Measurements from ENCODE around the gene FCHSD1.
A peak's percentile ranks its signal among the peaks of the same experiment; 100 is the strongest.
"Not testable (repeated sequence)": the region's sequence is repeated elsewhere in the genome, so short reads cannot be mapped to it uniquely, and the experiment has no call there.

Gene FCHSD1

DNA sequence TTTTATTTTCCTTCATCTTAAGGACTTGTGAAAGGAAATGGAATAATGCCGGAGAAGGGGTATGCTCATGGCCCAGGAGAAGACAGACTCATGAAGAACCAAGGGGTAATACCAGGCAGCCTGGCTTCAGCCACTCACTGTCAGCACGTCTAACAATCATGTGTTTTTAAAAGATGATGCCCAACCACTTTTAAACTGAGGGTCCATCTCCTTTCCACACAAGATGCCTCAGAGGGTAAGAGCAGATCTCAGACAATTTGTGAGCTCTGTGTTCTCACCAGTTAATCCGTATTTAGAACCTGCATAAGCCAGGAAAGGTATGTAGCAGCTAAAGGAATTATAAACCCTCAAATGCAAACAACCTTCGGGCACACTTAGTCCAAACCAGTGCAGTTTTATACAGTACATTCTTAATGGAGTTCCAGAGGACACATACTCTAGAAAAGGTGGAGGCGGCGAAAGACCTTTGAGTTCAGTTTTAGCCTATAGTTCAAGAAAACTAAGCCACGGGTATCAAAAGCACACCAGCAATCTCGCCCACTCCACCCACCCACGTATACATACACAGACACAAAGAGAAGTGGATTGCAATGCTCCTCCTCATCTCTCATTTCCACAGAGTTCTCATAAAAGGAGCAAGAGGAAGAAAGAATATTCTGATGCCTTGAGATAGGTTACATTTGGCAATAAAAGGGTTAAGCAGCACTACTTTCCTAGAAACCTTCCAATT is 35.1 kb downstream of the FCHSD1 start:
- DNase-seq = no peak

DNA sequence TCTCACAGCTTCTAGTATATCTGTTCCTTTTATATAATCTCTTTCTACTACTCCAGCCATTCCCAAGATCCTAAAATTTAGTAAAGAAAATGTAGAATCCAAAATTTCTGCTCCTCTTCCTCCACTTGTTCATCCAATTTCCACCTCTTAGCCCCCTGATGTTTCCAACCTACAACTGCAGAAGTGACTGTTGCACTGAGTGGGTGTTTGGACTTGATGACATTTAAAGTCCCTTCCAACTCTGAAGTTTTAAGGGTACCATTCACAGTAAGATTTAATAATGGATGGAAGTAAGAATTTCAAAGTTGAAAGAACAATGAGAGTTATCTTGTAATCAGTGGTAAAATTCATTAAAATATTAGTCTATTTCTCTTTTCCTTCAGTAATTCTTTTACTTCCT is 37.9 kb downstream of the FCHSD1 start:
- DNase-seq = no peak

DNA sequence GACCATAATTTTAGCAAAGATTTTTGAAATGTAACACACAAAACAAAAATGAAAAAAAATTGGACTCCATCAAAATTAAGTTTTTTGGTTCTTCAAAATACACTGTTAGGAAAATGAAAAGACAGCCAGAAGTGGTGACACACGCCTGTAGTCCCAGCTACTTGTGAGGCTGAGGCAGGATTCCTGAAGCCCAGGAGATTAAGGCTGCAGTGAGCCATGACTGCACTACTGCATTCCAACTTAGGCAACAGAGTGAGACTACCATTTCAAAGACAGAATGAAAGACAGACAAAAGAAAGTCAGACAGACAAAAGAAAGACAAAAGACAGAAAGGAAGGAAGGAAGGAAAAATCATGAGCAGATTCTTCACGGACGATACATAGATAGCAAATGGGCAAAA is 39.9 kb downstream of the FCHSD1 start:
- no peak for DNase-seq

DNA sequence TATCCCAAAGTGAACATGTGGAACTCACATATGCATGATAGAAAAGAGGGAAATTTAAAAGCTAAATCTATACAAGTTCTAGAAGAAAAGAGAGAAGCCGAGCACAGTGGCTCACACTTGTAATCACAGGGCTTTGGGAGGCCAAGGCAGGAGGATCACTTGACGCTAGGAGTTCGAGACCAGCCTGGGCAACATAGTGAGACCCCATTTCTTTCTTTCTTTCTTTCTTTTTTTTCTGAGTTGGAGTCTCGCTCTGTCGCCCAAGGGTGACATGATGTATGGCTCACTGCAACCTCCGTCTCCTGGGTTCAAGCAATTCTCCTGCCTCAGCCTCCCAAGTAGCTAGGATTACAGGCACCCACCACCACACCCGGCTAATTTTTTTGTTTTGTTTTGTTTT is 41.3 kb downstream of the FCHSD1 start:
- not testable (repeated sequence) for DNase-seq

DNA sequence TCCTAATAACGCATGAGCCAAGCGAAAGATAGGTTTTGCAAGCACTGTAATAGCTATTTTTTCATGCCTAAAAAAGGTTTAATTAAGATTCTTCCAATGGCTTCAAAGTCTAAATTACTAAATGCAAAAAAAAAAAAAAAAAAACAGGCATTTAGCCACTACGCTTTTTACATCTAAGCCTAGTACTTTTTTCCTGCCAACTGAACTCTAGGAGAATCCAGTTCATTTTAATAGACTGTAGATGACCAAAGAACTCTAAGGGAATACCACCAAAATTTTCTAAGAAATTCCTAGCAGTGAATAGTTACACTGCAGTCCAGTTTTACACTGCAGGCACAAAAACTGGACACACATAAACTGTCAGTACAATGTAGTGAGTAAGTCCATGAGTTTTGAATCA is 42.2 kb downstream of the FCHSD1 start:
- no peak for DNase-seq

DNA sequence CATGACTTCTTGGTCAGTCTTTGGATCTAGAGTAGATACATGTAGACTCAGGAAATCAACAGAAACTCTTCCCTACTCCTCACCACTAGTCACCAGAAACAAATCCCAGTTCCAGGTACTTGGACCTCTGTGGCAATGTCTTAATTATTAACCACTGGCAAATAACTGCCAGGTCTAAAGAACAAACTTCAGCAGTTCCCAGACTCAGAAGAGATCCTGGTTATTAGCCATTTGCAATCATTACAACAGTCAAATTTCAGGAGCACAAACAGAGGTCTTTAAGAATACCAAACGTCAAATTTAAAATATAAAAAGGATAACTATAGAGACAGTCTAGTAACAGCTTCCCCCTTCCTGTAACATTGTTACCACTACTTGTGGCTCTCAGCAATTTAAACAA is 42.7 kb downstream of the FCHSD1 start:
- no peak for DNase-seq

DNA sequence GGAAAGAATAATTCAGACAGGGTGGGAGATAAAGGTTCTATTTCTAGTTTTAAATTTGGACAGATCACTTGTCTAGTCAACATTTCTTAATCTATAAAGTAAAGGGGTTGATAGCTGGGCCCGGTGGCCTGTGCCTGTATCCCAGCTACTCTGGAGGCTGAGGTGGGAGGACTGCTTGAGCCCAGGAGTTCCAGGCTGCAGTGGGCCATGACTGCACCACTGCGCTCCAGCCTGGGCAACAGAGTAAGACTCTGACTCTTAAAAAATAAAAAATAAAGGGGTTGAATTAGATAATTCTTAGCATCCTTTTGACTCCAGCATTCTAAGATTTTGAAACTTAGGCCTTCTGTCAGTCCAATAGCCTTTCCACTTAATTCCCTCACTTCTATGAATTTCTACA is 43.2 kb downstream of the FCHSD1 start:
- no peak for DNase-seq

DNA sequence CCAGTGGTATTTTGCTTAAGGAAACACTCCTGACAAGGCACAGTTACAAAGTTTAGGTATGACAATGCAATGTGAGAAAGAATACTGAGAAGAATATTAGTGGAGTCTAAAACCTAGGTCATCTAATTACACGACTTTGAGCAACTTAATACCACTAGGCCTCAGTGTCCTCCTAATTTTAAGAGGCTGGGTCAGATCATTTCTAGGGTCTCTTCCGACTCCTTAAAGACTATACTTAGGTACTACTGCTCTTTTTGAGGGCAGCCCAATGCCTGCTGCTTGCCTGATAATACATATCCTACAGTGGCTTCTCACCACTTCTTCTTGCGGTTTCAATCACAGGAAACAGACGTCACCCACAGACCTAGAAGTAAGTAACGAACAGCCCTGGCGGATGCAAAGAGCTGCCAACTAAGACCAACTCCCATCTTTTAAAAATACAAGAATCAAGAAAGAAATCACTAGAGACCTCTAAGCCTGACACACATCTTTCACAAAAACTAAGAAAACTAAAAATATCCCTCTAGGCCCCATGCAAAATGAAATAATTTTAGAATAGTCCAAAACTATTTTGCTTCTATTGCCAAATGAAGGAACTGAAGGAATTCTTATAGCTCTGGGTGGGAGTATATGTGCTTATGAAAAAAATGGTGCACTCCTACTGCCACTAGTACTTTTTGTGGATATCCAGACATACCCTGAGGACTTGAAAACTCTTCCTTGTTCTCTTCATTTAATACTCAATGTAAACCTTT is 45.5 kb downstream of the FCHSD1 start:
- DNase-seq = peak; percentile 80

DNA sequence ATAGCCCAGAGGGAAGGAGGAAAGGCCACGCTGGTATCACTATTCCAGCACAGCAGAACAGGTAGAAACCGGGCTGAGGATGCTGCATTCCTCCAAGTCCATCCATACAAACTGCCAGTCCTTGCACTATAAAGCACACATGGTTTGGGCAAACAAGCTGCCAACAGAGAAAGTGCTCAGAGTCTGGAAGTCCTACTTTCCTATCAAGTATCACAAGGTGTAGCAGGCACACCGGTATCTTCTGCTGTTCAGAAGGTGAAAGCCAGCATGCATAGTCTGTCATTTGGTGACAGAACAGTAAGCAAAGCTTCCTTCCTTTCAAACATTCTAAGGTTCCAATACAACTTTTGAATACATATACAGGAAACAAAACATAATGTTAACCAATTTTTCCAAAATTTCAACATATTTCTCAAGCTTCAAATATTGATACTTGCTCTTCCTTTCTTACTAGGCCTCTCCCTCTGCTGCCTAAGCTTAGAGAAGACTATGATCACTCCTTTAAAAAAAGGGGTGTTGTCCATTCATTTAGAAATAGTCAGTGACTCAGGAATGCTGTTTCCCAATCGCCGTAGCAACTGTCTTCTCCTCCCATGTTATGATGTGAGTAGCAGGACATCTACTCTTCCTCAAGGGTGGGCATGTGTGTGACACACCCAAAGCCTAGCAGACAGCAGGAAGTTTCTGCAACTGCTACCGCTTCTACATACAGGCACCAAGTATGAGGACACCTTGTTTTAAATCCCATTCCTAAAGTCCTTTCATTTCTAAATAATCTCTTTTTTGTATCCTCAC is 47.1 kb downstream of the FCHSD1 start:
- DNase-seq = peak; percentile 72

DNA sequence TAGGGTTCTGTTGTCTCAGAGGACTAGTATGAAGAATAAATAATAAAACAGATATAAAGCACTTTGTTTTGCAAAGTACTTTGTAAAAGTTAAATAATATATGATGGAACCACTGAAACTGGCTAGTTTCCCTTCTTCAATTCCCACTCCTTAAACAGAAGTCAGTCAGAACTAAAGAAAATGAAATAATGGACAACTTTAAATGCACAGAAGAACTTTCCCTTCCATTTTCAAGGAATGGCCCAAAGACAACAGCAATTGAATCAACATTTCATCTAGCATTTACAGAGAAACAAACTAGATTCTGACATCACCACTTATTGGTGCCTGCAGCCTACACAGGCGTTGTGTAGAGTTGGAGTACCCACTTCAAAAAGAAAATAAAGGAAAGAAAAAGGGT is 48.6 kb downstream of the FCHSD1 start:
- no peak for DNase-seq

DNA sequence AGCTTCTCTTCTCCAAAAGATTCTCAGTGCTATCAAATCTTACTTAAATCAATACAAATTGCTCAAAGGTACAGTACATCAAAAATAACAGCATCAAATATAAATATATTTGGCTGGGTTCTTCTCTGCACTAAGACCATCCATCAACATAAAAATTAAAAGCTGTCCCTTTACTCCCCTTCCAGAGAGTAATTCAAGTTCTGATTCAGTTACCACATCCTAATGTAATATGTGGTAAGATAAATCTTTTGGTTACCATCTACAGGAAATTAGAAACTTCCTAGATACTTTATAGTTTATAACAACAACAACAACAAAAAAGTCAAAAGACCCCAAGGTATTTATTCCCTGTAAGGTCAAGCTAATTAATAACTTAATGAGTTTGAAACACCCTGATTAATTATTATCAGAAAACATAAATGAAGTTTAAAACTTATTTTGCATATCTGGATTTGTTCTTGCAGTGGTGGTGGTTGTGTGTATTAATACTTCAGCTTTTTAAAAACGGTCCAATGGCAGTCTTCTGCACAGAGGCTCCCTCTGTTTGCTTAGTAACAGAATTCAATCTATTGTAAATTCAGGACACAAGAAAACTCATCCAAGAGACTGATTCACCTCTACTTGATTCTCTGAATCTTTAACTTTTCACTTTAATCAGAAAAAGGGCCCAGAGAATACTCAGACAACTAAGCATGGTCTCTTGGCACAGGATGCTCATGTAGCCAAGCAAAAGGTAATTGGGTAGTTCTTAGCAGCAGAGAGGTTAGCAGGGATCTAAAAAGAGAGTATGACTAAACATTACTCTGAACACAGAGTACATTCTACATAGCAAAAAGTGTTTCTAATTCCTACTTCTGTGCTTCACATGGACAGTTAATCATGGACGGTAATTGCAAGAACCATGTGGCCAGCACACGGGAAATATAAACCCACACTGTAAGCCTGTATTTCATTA is 52.5 kb downstream of the FCHSD1 start:
- no peak for DNase-seq

DNA sequence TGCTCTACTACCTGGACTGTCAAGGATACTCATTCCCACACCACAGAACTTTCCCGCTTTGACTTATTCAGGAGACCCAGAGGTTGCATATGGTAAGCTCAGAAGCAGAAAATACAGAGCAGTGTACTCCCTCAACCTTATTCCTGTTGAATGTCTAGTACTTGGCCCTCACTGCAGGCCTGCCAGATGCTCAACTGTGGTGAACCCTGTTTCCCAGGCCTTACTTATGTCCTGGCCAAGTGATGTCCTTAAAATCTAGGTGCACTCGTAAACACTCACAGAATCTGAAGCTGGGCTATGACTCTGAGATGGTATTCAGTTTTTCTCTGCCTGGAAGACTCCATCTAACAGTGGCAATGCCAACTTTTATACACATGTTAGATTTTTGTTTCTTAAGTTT is 53.4 kb downstream of the FCHSD1 start:
- DNase-seq = no peak

DNA sequence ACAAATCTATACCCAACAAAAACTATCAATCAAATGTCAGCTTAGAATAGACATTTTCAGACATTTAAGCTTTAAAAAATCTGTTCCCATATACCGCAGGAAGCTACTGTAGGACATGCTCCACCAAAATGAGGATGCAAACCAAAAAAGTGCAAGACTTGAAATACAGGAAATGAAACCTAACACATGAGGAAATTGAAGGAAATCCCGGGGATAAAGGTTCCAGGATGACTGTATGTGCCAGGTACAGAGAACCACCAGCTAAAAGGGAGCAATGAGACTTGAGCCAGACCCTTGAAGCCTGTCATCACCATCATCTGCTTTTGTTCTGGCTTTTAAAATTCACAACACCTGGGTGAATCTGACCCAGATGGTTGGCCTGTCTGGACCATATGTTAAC is 53.8 kb downstream of the FCHSD1 start:
- DNase-seq = no peak

DNA sequence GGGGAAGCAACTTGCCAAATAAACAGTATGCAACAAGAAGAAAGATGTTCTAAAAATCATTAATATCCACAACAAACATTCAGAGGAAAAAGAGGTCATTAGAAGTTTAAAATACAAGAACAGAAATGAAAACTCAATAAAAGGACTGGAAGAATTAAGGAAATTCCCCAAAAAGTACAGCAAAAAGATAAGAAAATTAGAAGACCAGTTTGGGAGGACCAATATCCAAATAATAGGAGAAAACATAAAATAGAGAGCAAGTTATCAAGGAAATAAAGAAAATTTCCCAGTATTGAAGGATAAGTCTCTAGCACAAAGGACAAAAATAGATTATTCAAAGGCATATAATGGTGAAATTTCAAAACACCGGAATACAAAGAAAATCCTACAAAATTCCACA is 54.4 kb downstream of the FCHSD1 start:
- no peak for DNase-seq

DNA sequence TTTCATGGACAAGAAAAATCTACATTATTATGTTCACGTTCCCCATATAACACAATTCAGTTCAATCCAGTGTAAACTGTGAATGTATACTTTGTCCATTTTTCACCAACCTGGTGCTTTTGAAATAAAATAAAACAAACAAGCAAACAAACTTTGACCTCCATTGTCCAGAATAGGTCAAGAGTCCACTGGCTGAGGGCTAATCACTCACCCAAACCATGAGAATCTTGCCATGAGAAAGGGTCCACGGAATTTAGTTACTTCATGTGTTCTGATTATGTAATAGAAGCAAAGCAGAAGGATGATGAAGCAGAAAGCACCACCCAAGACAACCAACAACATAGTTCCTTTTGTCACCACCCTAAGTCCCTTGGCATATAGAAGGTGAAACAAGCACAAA is 61.1 kb downstream of the FCHSD1 start:
- DNase-seq = no peak

Data from CD4-positive, alpha-beta T cell treated with Interferon gamma for 1 hour (primary cell).